HepG2 (cell line): ENCODE results near the gene THSD1. TPM values are rescaled to one million over a fixed set of nuclear protein-coding genes. Genes with fewer than 3 reads are reported as not detected.

Source experiments
- AGO1 ChIP-seq: fragments of 200-400 bp; formaldehyde crosslinking; IDR thresholded peaks from 2 replicates; pipeline ENCODE4 v1.6.1; 2017; ENCODE audit warnings: mild to moderate bottlenecking, low read depth, low read length, moderate library complexity; ENCODE audit not compliant: poor library complexity, severe bottlenecking
- DPF2 ChIP-seq: sonication (generic); formaldehyde crosslinking; IDR thresholded peaks from 2 replicates; pipeline ENCODE4 v1.4.0; 2020; ENCODE audit warnings: mild to moderate bottlenecking, low read depth, missing genetic modification reagents, borderline replicate concordance
- FOXO4 ChIP-seq: sonication (generic); formaldehyde crosslinking; conservative IDR thresholded peaks from 2 replicates; pipeline ENCODE4 v1.8.1; 2023; ENCODE audit warnings: missing genetic modification reagents
- HCFC1 ChIP-seq: fragments of 150-350 bp; IDR thresholded peaks from 2 replicates; pipeline ENCODE4 v1.6.1; 2014; ENCODE audit warnings: low read depth, low read length
- KDM5A ChIP-seq: fragments of 200-600 bp; sonication (generic); IDR thresholded peaks from 2 replicates; pipeline ENCODE4 v1.7.0; 2018; ENCODE audit warnings: antibody characterized with exemption, mild to moderate bottlenecking, low read length, borderline replicate concordance
- KLF13 ChIP-seq: sonication (generic); formaldehyde crosslinking; IDR thresholded peaks from 2 replicates; pipeline ENCODE4 v1.4.0; 2020; ENCODE audit warnings: mild to moderate bottlenecking, missing genetic modification reagents
- NFE2L1 ChIP-seq: sonication (generic); formaldehyde crosslinking; IDR thresholded peaks from 2 replicates; pipeline ENCODE4 v1.4.0; 2020; ENCODE audit warnings: missing genetic modification reagents, mild to moderate bottlenecking, borderline replicate concordance
- PPARG ChIP-seq: conservative IDR thresholded peaks from 2 replicates; pipeline ENCODE4 v1.6.1; 2016; ENCODE audit warnings: missing biosample characterization, missing genetic modification reagents
- RFX1 ChIP-seq: fragments of 450-650 bp; IDR thresholded peaks from 2 replicates; pipeline ENCODE4 v1.6.1; 2017
- SKIL ChIP-seq: sonication (generic); formaldehyde crosslinking; IDR thresholded peaks from 2 replicates; pipeline ENCODE4 v1.8.0; 2022; ENCODE audit warnings: missing genetic modification reagents, mild to moderate bottlenecking, moderate library complexity, borderline replicate concordance
- SMAD3 ChIP-seq: sonication (generic); formaldehyde crosslinking; IDR thresholded peaks from 2 replicates; pipeline ENCODE4 v1.4.0; 2020; ENCODE audit warnings: missing genetic modification reagents
- STAG1 ChIP-seq: sonication (generic); formaldehyde crosslinking; IDR thresholded peaks from 2 replicates; pipeline ENCODE4 v1.4.0; 2020; ENCODE audit warnings: missing genetic modification reagents
- TP53 ChIP-seq: sonication (generic); formaldehyde crosslinking; conservative IDR thresholded peaks from 2 replicates; pipeline ENCODE4 v1.4.0; 2020; ENCODE audit warnings: missing genetic modification reagents
- UBTF ChIP-seq: sonication (generic); formaldehyde crosslinking; IDR thresholded peaks from 2 replicates; pipeline ENCODE4 v1.4.0; 2020; ENCODE audit warnings: mild to moderate bottlenecking, missing genetic modification reagents
- YEATS4 ChIP-seq: sonication (generic); formaldehyde crosslinking; IDR thresholded peaks from 2 replicates; pipeline ENCODE4 v1.4.0; 2020; ENCODE audit warnings: missing genetic modification reagents, borderline replicate concordance
- ZFYVE20 ChIP-seq: sonication (generic); formaldehyde crosslinking; IDR thresholded peaks from 2 replicates; pipeline ENCODE4 v1.8.0; 2023; ENCODE audit warnings: low read depth, mild to moderate bottlenecking, moderate library complexity, missing genetic modification reagents, borderline replicate concordance
- ZMYM2 ChIP-seq: sonication (generic); formaldehyde crosslinking; IDR thresholded peaks from 2 replicates; pipeline ENCODE4 v1.8.0; 2022; ENCODE audit warnings: mild to moderate bottlenecking, missing genetic modification reagents
- ZNF121 ChIP-seq: sonication (generic); formaldehyde crosslinking; IDR thresholded peaks from 2 replicates; pipeline ENCODE4 v1.5.0; 2020; ENCODE audit warnings: mild to moderate bottlenecking, missing genetic modification reagents
- ZNF20 ChIP-seq: sonication (generic); formaldehyde crosslinking; IDR thresholded peaks from 2 replicates; pipeline ENCODE4 v1.4.0; 2020; ENCODE audit warnings: mild to moderate bottlenecking, moderate library complexity, missing genetic modification reagents
- ZNF251 ChIP-seq: sonication (generic); formaldehyde crosslinking; IDR thresholded peaks from 2 replicates; pipeline ENCODE4 v1.9.0; 2021; ENCODE audit warnings: mild to moderate bottlenecking, missing genetic modification reagents
- ZNF274 ChIP-seq: sonication (generic); formaldehyde crosslinking; IDR thresholded peaks from 2 replicates; pipeline ENCODE4 v1.5.1; 2020; ENCODE audit warnings: mild to moderate bottlenecking, missing genetic modification reagents
- ZNF549 ChIP-seq: sonication (generic); formaldehyde crosslinking; IDR thresholded peaks from 2 replicates; pipeline ENCODE4 v1.5.0; 2020; ENCODE audit warnings: missing genetic modification reagents
- ZNF556 ChIP-seq: sonication (generic); formaldehyde crosslinking; IDR thresholded peaks from 2 replicates; pipeline ENCODE4 v1.4.0; 2020; ENCODE audit warnings: mild to moderate bottlenecking, missing genetic modification reagents, borderline replicate concordance
- ZNF75D ChIP-seq: sonication (generic); formaldehyde crosslinking; IDR thresholded peaks from 2 replicates; pipeline ENCODE4 v1.8.1; 2023; ENCODE audit warnings: missing genetic modification reagents, mild to moderate bottlenecking, borderline replicate concordance
- ZNF816 ChIP-seq: sonication (generic); formaldehyde crosslinking; IDR thresholded peaks from 2 replicates; pipeline ENCODE4 v1.8.0; 2022; ENCODE audit warnings: missing genetic modification reagents, mild to moderate bottlenecking, borderline replicate concordance
- polyA plus RNA-seq, 8 experiments: library from polyadenylated mRNA; depleted of rRNA in 3 of 8; stranded (reverse) in 7 of 8; unstranded in 1 of 8; fragments of >200 nt; fragmentation: Illumina TruSeq in 4 of 8; extraction: Trizol in 4 of 8; gene quantifications; 2 replicates each; pipeline versions ENCODE4 v1.2.1 to v1.2.3, GENCODE V29; 2011 to 2016; ENCODE audit warnings: low read depth in 4 of 8, missing spikeins in 1 of 8, mixed read lengths in 1 of 8; ENCODE audit not compliant: insufficient read depth in 1 of 8
- total RNA-seq, 5 experiments: library from RNA; depleted of rRNA; stranded (reverse); fragments of >200 nt; fragmentation: Illumina TruSeq; extraction: Trizol; gene quantifications; 2 replicates each; pipeline ENCODE4 v1.2.3, GENCODE V29; 2016; ENCODE audit warnings: low read depth in 1 of 5

The THSD1 gene
- total and polyA plus RNA-seq, 2 of the 13 experiments (the other 11 are each of a cell fraction or from before 2014, with no cell fraction given): 0.11 to 0.15 TPM

GRCh38 chr13:52454820-52455676, 49.1 kb upstream of the THSD1 start, which contains the start of gene CKAP2 (continued):
- no peak for TF ChIP-seq STAG1 (CRISPR knock-in tag)
- no peak for TF ChIP-seq ZNF274
- no peak for TF ChIP-seq FOXO4
- no peak for TF ChIP-seq SMAD3 (CRISPR knock-in tag)
- TF ChIP-seq ZFYVE20 (CRISPR knock-in tag): no peak
- TF ChIP-seq ZNF556: 0 out of 2 replicates have a peak, but pooled peaks have one; percentile 42
- TF ChIP-seq NFE2L1 (CRISPR knock-in tag): no peak
- no peak for TF ChIP-seq KLF13
- TF ChIP-seq ZNF20 (CRISPR knock-in tag): no peak
- no peak for TF ChIP-seq RFX1
- no peak for TF ChIP-seq HCFC1
- no peak for TF ChIP-seq KDM5A
- TF ChIP-seq ZNF816 (CRISPR knock-in tag): no peak; the same call in 1 of the 2 replicates
- no peak for TF ChIP-seq ZNF251
- TF ChIP-seq ZNF75D (CRISPR knock-in tag): no peak
- TF ChIP-seq AGO1: no peak
- TF ChIP-seq SKIL (CRISPR knock-in tag): peak; percentile 65; the same call in 1 of the 2 replicates
- TF ChIP-seq ZNF549 (CRISPR knock-in tag): no peak
- TF ChIP-seq ZMYM2 (CRISPR knock-in tag): peak; percentile 89
- TF ChIP-seq DPF2 (CRISPR knock-in tag): no peak
- no peak for TF ChIP-seq TP53 (CRISPR knock-in tag)
- peak; percentile 55; the same call in 1 of the 2 replicates for TF ChIP-seq UBTF (CRISPR knock-in tag)
- TF ChIP-seq YEATS4 (CRISPR knock-in tag): peak; percentile 90; the same call in 1 of the 2 replicates
- peak; percentile 30; the same call in 1 of the 2 replicates for TF ChIP-seq ZNF121 (CRISPR knock-in tag)
- TF ChIP-seq PPARG (CRISPR knock-in tag): no peak; the same call in 1 of the 2 replicates
